Measurements from ENCODE around the gene ANKS1B.
"Not testable (repeated sequence)": the region's sequence is repeated elsewhere in the genome, so short reads cannot be mapped to it uniquely, and the experiment has no call there.

ANKS1B gene

GRCh38 chr12:99859126-99859525, 125.6 kb downstream of the ANKS1B start:
- no peak for DNase-seq

- no peak for DNase-seq
Observed at GRCh38 chr12:99852666-99853065, 132.1 kb downstream of the ANKS1B start.

DNA sequence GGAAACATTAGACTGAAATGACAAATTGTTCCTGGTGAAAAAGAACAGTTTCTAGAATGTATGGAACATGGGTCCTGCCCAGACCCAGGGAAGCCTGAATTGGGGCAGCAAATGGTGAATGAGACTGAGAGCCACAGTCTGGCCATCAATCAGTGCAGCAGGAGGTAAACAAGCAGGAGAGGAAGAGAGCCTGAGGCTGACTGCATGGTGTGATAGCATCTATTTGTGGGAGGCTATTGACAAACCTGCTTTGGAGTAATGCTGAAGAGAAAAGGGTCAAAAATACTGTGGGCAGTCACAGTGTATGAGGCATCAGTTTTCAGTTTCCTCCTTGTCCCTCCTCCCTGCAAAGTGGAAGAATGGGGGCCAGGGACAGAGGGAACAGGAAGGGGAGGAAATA, 136.8 kb downstream of the ANKS1B start:
- no peak for DNase-seq

- no peak for DNase-seq
Observed at GRCh38 chr12:99834710-99835109, 150.0 kb downstream of the ANKS1B start.

DNA sequence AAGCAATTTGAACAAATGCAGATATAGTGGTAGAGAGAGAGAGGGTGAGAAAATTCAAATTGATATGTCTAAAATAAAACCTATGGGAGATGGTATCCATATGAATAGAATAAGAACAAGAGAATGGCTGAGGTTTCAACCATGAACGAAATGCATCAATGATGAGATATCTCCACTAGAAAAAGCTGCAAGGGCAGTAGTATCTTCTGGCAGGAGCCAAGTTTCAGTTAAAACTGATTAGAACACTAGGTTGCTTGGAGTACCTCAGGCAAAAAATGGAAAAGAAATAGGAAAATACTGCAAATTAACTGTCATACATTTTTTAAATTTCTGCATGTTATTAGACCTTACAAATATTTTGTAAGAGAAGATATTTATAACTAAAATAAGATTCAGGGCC, 151.3 kb downstream of the ANKS1B start:
- no peak for DNase-seq

DNA sequence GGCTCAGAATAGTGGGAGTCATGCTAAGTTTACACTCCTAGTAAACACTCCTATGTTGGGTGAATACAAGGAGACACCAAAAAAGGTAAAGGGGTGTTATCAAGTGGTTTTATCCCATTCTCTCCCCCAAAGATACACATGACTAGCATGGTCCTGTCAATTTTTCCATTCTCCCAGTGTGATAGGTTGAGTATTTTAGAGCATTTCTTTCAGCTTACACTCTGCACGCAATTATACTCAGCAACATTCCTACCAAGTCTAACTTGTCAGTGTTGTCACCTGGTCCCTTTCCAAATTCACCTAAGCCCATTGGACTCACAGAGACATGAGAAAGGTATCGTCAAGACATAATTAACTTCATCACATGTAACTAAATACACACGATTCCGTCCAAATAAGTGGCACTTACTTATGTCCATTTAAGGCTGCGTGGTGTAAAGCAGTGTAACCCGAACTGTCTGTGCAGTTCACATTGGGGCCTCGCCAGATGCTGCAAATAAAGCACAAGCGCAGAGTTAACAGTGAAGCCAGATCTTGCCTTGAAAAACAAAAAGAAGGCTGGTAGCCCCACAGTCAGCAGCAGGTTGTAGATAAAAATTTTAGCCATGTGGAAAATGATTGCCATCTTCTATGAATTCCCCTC, 159.7 kb downstream of the ANKS1B start:
- no peak for DNase-seq

GRCh38 chr12:99822273-99822672, 162.5 kb downstream of the ANKS1B start:
- no peak for DNase-seq

- no peak for DNase-seq
Observed at GRCh38 chr12:99810718-99811593, 173.8 kb downstream of the ANKS1B start.

- DNase-seq, result no peak
Observed at GRCh38 chr12:99809909-99810308, 174.8 kb downstream of the ANKS1B start.

DNA sequence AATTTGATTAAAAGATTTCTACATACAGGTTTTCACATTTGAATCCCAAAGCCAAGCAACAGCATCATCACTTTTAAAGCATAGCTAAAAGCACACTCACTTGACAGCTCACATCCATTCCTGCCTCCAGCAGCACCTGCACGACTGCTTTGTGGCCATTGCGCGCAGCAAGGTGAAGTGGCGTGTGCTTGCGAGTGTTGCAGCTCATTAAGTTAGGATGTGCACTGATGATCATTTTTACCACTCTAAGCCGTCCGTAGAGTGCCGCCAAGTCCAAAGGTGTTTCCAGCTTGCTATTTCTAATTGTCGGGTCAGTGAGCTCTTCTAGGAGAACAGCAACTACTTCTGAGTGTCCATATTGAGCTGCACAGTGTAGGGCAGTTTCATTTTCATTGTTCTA, 178.4 kb downstream of the ANKS1B start:
- no peak for DNase-seq

- DNase-seq, result no peak
Observed at GRCh38 chr12:99804715-99805114, 180.0 kb downstream of the ANKS1B start.

GRCh38 chr12:99800605-99801004, 184.1 kb downstream of the ANKS1B start:
- DNase-seq, result no peak

DNA sequence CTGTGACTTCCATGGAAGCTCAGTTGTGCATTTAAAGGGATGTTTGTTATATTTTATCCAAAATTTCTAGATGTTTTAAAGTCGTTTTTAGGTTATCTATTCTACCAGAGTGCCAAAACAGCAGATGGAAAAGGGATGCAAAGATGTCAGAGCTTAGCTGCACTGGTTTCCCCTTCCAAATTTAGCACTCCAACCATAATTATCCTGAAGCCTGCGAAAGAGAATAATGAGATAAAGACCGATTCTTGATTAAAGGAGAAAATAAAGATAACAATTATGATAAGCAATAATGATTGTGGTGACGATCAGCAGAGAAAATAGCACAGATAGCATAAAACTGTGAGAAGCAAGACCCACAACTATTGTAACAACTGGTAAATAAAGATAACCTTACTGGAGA, 186.8 kb downstream of the ANKS1B start:
- not testable (repeated sequence) for DNase-seq

DNA sequence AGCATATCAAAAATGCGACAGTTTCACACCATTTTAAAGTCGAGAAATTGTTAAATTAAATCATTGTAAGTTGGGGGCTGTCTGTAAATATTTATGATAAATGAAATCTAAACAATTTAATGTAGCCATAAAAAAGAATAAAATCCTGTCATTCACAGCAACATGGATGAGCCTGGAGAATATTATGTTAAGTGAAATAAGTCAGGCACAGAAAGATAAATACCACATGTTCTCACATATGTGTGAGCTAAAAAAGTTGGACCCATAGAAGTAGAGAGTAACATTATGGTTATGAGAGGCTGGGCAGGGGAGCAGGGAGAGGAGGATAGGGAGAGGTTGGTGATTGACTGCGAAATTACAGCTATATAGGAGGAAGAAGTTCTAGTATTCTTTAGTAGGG, 201.3 kb downstream of the ANKS1B start:
- no peak for DNase-seq

- DNase-seq, result no peak
Observed at GRCh38 chr12:99772274-99772673, 212.5 kb downstream of the ANKS1B start.

GRCh38 chr12:99771659-99772058, 213.1 kb downstream of the ANKS1B start:
- DNase-seq, result no peak

GRCh38 chr12:99769396-99769980, 215.2 kb downstream of the ANKS1B start:
- no peak for DNase-seq

DNA sequence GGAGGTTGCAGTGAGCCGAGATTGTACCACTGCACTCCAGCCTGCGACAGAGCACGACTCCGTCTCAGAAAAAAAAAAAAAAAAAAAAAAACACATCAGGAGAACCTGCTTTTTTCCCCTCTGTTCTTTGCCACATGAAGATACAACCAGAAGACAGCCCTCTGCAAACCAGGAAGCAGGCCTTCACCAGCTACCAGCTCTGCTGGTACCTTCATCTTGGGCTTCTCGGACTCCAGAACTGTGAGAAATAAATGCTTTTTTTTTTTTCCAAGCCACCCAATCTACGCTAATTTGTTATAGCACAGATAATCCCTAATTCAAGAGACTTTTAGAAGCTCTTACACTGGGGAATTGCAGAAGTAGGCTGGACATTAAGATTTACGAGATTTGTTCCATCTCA, 216.0 kb downstream of the ANKS1B start:
- DNase-seq, result no peak

DNA sequence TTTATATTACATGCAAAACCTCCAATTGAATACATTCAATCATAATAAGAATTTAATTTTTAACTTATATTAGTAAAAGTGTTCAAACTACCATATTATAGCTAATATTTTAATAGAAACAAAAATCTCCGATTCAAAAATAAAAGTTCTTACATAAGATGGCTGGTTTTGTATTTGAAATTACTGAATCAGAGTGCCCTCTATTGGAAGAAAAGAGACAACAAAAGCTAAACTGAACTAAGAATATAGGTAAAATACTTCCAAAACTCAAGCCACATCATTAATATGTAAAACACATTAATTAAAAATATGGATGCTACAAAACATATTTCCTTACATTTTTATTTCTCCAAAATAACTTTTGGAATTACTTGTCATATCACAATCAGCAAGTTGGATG, 216.9 kb downstream of the ANKS1B start:
- peak; percentile 0 for DNase-seq

DNA sequence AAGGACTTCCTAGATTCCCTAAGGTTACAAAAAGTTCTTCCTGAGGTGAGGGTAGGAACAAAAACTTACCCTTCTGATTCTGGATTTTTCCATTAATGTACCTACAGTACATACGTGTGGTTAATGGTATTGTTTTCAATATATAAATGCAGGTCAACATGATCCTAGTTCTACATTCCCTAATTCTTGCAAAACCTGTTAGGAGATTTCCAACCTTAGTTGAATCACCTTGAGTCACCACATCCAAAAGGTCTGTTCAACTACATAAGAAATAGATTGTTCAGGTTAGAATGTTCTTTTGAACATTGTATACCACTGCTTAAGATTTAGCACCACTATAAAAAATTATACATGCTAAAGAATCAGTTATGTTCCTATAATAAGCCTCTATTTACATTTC, 218.3 kb downstream of the ANKS1B start:
- no peak for DNase-seq

GRCh38 chr12:99765469-99766114, 219.1 kb downstream of the ANKS1B start:
- DNase-seq, result no peak

GRCh38 chr12:99759444-99759843, 225.3 kb downstream of the ANKS1B start:
- DNase-seq, result no peak

GRCh38 chr12:99758997-99759396, 225.7 kb downstream of the ANKS1B start:
- DNase-seq, result no peak

DNA sequence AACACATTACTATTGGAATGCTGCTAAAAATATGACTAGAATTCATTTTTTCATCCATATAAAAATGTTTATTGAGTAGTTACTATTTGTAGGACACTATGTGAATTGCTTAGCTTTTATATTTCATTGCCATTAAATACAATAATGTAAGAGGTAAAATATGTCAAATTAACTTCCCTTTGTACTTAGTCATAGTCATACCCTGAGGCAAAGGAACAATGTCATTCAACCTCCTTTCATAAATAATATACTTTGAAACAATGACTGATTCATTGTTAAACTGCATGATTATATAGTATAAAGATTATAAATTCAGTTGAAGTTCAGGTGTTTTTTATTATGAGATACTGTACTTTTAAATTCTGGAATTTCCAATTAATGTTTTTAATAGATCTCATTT, 232.0 kb downstream of the ANKS1B start:
- DNase-seq, result no peak

Measured in NCI-H2107 (cell line).